DND-41 (cell line): ENCODE measurements around the gene TUB.

ENCODE experiments used
- ATAC-seq: fragments of 200-7000 bp; cut with Tn5 transposase; 3 replicates; pipeline ENCODE4 v1.9.1; 2021; ENCODE audit warnings: low read depth; ENCODE audit not compliant: insufficient read depth
- DNase-seq: peaks from one replicate; pipeline ENCODE4 v3.0.0-alpha.2; 2020
- H2AFZ ChIP-seq: 2 replicates; pipeline ENCODE4 v1.6.0; 2012; ENCODE audit warnings: low read depth, low read length
- H3K27ac ChIP-seq: 2 replicates; pipeline ENCODE4 v1.5.1; 2012; ENCODE audit warnings: low read length, inconsistent platforms
- H3K27me3 ChIP-seq: fragments of 200-600 bp; sonication (generic); 2 replicates; pipeline ENCODE4 v1.6.0; 2012; ENCODE audit warnings: low read length, mild to moderate bottlenecking, inconsistent platforms; ENCODE audit not compliant: insufficient read depth, poor library complexity
- H3K36me3 ChIP-seq: 2 replicates; pipeline ENCODE4 v1.5.1; 2012; ENCODE audit warnings: low read length, inconsistent platforms; ENCODE audit not compliant: insufficient read depth
- H3K4me1 ChIP-seq: 2 replicates; pipeline ENCODE4 v1.5.1; 2012; ENCODE audit warnings: mild to moderate bottlenecking, low read length; ENCODE audit not compliant: insufficient read depth
- H3K4me2 ChIP-seq: 2 replicates; pipeline ENCODE4 v1.6.0; 2012; ENCODE audit warnings: mild to moderate bottlenecking, moderate library complexity, low read length, inconsistent platforms; ENCODE audit not compliant: insufficient read depth
- H3K4me3 ChIP-seq, 2 experiments: fragments of 200-600 bp in 1 of 2; shearing (Covaris generic) in 1 of 2; 2 replicates each; pipeline ENCODE4 v1.5.1; 2012 to 2016; ENCODE audit warnings: inconsistent platforms in 2 of 2, low read length in 2 of 2, mild to moderate bottlenecking in 2 of 2, low read depth in 1 of 2, moderate library complexity in 1 of 2
- H3K79me2 ChIP-seq: 2 replicates; pipeline ENCODE4 v1.6.0; 2012; ENCODE audit warnings: low read length, inconsistent platforms; ENCODE audit not compliant: insufficient read depth
- H3K9ac ChIP-seq: 2 replicates; pipeline ENCODE4 v1.6.0; 2012; ENCODE audit warnings: low read depth, mild to moderate bottlenecking, inconsistent platforms, low read length, moderate library complexity
- H3K9me3 ChIP-seq: 2 replicates; pipeline ENCODE4 v1.5.1; 2012; ENCODE audit warnings: low read length, moderate library complexity, mild to moderate bottlenecking, inconsistent platforms; ENCODE audit not compliant: insufficient read depth, severe bottlenecking
- H4K20me1 ChIP-seq: 2 replicates; pipeline ENCODE4 v1.6.0; 2012; ENCODE audit warnings: low read length; ENCODE audit not compliant: insufficient read depth
- CTCF ChIP-seq: IDR thresholded peaks from 2 replicates; pipeline ENCODE4 v1.5.1; 2012; ENCODE audit warnings: borderline replicate concordance, low read length, moderate library complexity, mild to moderate bottlenecking; ENCODE audit not compliant: poor library complexity, severe bottlenecking; ENCODE audit errors: extremely low read depth
- EZH2 ChIP-seq: IDR thresholded peaks from 3 replicates; pipeline ENCODE4 v1.6.1; 2012; ENCODE audit warnings: borderline replicate concordance, low read depth, mild to moderate bottlenecking, moderate library complexity, low read length, inconsistent platforms; ENCODE audit not compliant: severe bottlenecking

The TUB gene

GRCh38 chr11:8062781-8063257 lies 18.2 kb upstream of the TUB start:
- Histone ChIP-seq H3K79me2 (no peaks in the 10 kb centered on the region), H4K20me1 (peaks cover 3% of the 10 kb centered on the region; the same call in 1 of the 2 replicates), H3K9me3 (no peaks in the 10 kb centered on the region), H3K4me3 (no peak overlapping the region), H3K4me1 (no peaks in the 10 kb centered on the region), H3K9ac (no peak overlapping the region), H3K36me3 (no peaks in the 10 kb centered on the region), H3K4me2 (no peak overlapping the region), H2AFZ (no peak overlapping the region), H3K27me3 (peaks cover 10% of the 10 kb centered on the region), H3K27ac (no peak overlapping the region)
- DNase-seq = no peak
- TF ChIP-seq CTCF (no peak), EZH2 (no peak)
- no peak for ATAC-seq

DNA sequence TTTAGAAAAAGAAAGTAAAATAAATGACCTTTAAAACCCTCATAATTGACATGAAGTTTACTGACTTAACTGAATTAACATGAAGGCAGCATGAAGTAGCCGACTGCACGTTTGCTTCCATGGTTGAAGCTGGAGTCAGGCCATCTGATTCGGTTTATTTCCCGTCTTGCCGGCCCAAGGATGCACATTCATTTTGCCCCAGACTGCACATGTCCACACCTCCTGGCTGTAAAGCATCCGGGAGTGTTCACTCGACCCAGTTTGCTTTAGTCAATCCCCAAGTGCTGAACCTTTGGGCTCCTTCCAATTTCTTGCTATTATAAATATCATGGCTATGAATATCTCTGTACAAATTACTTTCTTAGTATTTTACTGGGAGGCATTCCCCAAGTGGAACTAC lies 17.7 kb upstream of the TUB start:
- H3K36me3 ChIP-seq = no peaks in the 10 kb centered on the region
- no peak overlapping the region for H3K27ac ChIP-seq
- H3K27me3 ChIP-seq = peaks cover 10% of the 10 kb centered on the region
- no peak overlapping the region for H2AFZ ChIP-seq
- no peaks in the 10 kb centered on the region for H3K9me3 ChIP-seq
- H3K9ac ChIP-seq = no peak overlapping the region
- no peaks in the 10 kb centered on the region for H3K4me1 ChIP-seq
- H3K4me3 ChIP-seq = no peak overlapping the region
- TF ChIP-seq CTCF (no peak), EZH2 (no peak)
- DNase-seq (no peak), ATAC-seq (no peak)
- no peaks in the 10 kb centered on the region for H3K79me2 ChIP-seq
- H3K4me2 ChIP-seq = no peak overlapping the region
- H4K20me1 ChIP-seq = peaks cover 3% of the 10 kb centered on the region; the same call in 1 of the 2 replicates

GRCh38 chr11:8065031-8065430 lies 16.0 kb upstream of the TUB start:
- H3K27me3 ChIP-seq = peaks cover 6% of the 10 kb centered on the region
- H3K4me3 ChIP-seq = no peak overlapping the region
- H3K36me3 ChIP-seq = no peaks in the 10 kb centered on the region
- no peak overlapping the region for H3K27ac ChIP-seq
- H3K4me1 ChIP-seq = no peaks in the 10 kb centered on the region
- ATAC-seq = no peak
- H3K9me3 ChIP-seq = no peaks in the 10 kb centered on the region
- DNase-seq = no peak
- no peaks in the 10 kb centered on the region for H3K79me2 ChIP-seq
- H2AFZ ChIP-seq = no peak overlapping the region
- H4K20me1 ChIP-seq = peaks cover 3% of the 10 kb centered on the region; the same call in 1 of the 2 replicates
- H3K4me2 ChIP-seq = no peak overlapping the region
- no peak overlapping the region for H3K9ac ChIP-seq
- no peak for TF ChIP-seq EZH2
- no peak for TF ChIP-seq CTCF
